MCF 10A (cell line): ENCODE measurements around the gene FBXO47. TPM values are rescaled to one million over a fixed set of nuclear protein-coding genes. Genes with fewer than 3 reads are reported as not detected.
"Not testable (repeated sequence)": the region's sequence is repeated elsewhere in the genome, so short reads cannot be mapped to it uniquely, and the experiment has no call there.

Experiments used
- BruUV-seq: library from RNA; stranded (reverse); fragments of 400-500 nt; replicated peaks from 2 replicates; lab custom pipeline; 2021; lab: Mats Ljungman, UMichigan
- CTCF ChIA-PET: fragments of 300-600 bp; sonication (Branson Sonifier 250); formaldehyde crosslinking; extraction: SDS; loops from one replicate; lab custom pipeline; 2021; ENCODE audit warnings: antibody characterized with exemption, inconsistent platforms; lab: Yijun Ruan, JAX
- POLR2A ChIA-PET: fragments of 300-600, 350-650 bp; sonication (Branson Sonifier 250); formaldehyde crosslinking; extraction: SDS; loops from one replicate; lab custom pipeline; 2020; ENCODE audit warnings: antibody characterized with exemption, inconsistent platforms; lab: Yijun Ruan, JAX
- DNase-seq: peaks from one replicate; pipeline ENCODE4 v3.0.0-alpha.2; 2018; ENCODE audit not compliant: unreplicated experiment
- H3K27ac Mint-ChIP-seq: one replicate; pipeline ENCODE4 v1.8.0; 2022; ENCODE audit warnings: mild to moderate bottlenecking, low read depth, mixed read lengths; ENCODE audit not compliant: unreplicated experiment
- H3K27me3 Mint-ChIP-seq: one replicate; pipeline ENCODE4 v1.8.0; 2022; ENCODE audit warnings: mixed read lengths; ENCODE audit not compliant: insufficient read depth, unreplicated experiment
- H3K36me3 Mint-ChIP-seq: one replicate; pipeline ENCODE4 v1.8.0; 2022; ENCODE audit warnings: mild to moderate bottlenecking, moderate library complexity, mixed read lengths; ENCODE audit not compliant: insufficient read depth, unreplicated experiment
- H3K4me1 Mint-ChIP-seq: one replicate; pipeline ENCODE4 v1.8.0; 2022; ENCODE audit warnings: mixed read lengths; ENCODE audit not compliant: insufficient read depth, unreplicated experiment
- H3K4me3 Mint-ChIP-seq: one replicate; pipeline ENCODE4 v1.8.0; 2022; ENCODE audit warnings: mild to moderate bottlenecking, moderate library complexity, mixed read lengths; ENCODE audit not compliant: unreplicated experiment
- H3K9me3 Mint-ChIP-seq: one replicate; pipeline ENCODE4 v1.8.0; 2022; ENCODE audit warnings: mixed read lengths; ENCODE audit not compliant: unreplicated experiment
- intact Hi-C: fragments of 100-400 bp; cut with micrococcal nuclease; formaldehyde crosslinking; loops from 2 replicates; pipeline ENCODE4 v1.14.1; 2022
- total RNA-seq: library from RNA; stranded (reverse); gene quantifications from 2 replicates; pipeline ENCODE4 v1.2.3, GENCODE V29; 2022
- TF ChIP-seq, protein P1 (sequence below): fragments of 200-600 bp; IDR thresholded peaks from one replicate; pipeline ENCODE4 v1.8.0; 2022; ENCODE audit warnings: antibody characterized with exemption, mild to moderate bottlenecking; ENCODE audit not compliant: unreplicated experiment

FBXO47 gene
- total RNA-seq, 1 experiment from 2014 or later: not detected

DNA sequence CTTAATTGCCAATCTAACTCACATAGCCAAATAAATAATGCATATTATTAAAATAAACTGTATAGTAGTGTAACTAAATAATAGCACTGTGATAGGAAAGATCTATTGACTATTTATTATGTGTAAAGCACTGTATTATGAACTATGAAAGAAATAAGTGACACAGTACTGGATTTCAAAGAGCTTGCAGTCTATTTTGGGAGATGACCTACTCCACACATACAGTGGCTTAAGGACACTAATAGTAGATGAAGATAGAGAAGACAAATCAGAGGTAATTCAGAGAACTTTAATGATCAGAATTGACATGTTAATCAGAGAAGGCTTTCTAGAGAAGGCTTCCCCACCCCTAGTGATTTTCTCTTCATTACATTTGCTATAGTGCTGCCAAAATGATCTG lies 27.2 kb downstream of the FBXO47 start:
- Mint-ChIP-seq H3K4me1 (no peaks in the 10 kb centered on the region), H3K27me3 (peaks cover 21% of the 10 kb centered on the region), H3K36me3 (peaks cover 6% of the 10 kb centered on the region), H3K4me3 (no peak overlapping the region), H3K9me3 (no peaks in the 10 kb centered on the region), H3K27ac (no peak overlapping the region)
- BruUV-seq: no TSS peak
- DNase-seq: no peak
- ChIA-PET CTCF (no interaction called here), POLR2A (interaction anchor here (1.2 kb wide), 1 partner anchor 19 kb away, joined by 5 read pairs; no protein-coding TSS in a partner anchor)
- intact Hi-C loops: no loop called here
- TF ChIP-seq, protein P1, sequence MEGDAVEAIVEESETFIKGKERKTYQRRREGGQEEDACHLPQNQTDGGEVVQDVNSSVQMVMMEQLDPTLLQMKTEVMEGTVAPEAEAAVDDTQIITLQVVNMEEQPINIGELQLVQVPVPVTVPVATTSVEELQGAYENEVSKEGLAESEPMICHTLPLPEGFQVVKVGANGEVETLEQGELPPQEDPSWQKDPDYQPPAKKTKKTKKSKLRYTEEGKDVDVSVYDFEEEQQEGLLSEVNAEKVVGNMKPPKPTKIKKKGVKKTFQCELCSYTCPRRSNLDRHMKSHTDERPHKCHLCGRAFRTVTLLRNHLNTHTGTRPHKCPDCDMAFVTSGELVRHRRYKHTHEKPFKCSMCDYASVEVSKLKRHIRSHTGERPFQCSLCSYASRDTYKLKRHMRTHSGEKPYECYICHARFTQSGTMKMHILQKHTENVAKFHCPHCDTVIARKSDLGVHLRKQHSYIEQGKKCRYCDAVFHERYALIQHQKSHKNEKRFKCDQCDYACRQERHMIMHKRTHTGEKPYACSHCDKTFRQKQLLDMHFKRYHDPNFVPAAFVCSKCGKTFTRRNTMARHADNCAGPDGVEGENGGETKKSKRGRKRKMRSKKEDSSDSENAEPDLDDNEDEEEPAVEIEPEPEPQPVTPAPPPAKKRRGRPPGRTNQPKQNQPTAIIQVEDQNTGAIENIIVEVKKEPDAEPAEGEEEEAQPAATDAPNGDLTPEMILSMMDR: no peak

DNA sequence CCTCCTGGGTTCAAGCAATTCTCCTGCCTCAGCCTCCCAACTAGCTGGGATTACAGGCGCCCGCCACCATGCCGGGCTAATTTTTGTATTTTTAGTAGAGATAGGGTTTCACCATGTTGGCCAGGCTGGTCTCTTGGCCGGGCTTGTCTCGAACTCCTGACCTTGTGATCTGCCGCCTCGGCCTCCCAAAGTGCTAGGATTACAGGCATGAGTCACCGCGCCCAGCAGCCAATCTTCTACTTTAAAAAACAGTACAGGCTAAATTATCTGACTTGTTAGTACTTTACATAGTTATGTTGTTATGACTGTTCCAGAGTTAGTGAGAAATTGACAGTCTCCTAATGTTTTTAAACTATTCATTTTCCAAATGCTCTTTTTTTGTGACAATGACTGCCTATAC lies 33.2 kb downstream of the FBXO47 start:
- H3K27me3 Mint-ChIP-seq: peaks cover 23% of the 10 kb centered on the region
- intact Hi-C loops, H3K36me3 Mint-ChIP-seq, H3K4me1 Mint-ChIP-seq, H3K27ac Mint-ChIP-seq, H3K4me3 Mint-ChIP-seq, BruUV-seq, DNase-seq, H3K9me3 Mint-ChIP-seq: not testable (repeated sequence)
- ChIA-PET POLR2A (interaction anchor here (0.6 kb wide), 1 partner anchor 523 kb away, joined by 3 read pairs; no protein-coding TSS in a partner anchor), CTCF (interaction anchor here (1.2 kb wide), 1 partner anchor 49 kb away, joined by 4 read pairs; no protein-coding TSS in a partner anchor)

DNA sequence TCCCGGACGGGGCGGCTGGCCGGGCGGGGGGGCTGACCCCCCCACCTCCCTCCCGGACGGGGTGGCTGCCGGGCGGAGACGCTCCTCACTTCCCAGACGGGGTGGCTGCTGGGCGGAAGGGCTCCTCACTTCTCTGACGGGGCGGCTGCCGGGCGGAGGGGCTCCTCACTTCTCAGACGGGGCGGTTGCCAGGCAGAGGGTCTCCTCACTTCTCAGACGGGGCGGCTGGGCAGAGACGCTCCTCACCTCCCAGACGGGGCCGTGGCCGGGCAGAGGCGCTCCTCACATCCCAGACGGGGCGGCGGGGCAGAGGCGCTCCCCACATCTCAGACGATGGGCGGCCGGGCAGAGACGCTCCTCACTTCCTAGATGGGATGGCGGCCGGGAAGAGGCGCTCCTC lies 36.4 kb downstream of the FBXO47 start:
- H3K36me3 Mint-ChIP-seq, H3K4me3 Mint-ChIP-seq, H3K27ac Mint-ChIP-seq, CTCF ChIA-PET, DNase-seq, BruUV-seq, H3K9me3 Mint-ChIP-seq, intact Hi-C loops, H3K4me1 Mint-ChIP-seq, POLR2A ChIA-PET: not testable (repeated sequence)
- H3K27me3 Mint-ChIP-seq: peaks cover 10% of the 10 kb centered on the region

DNA sequence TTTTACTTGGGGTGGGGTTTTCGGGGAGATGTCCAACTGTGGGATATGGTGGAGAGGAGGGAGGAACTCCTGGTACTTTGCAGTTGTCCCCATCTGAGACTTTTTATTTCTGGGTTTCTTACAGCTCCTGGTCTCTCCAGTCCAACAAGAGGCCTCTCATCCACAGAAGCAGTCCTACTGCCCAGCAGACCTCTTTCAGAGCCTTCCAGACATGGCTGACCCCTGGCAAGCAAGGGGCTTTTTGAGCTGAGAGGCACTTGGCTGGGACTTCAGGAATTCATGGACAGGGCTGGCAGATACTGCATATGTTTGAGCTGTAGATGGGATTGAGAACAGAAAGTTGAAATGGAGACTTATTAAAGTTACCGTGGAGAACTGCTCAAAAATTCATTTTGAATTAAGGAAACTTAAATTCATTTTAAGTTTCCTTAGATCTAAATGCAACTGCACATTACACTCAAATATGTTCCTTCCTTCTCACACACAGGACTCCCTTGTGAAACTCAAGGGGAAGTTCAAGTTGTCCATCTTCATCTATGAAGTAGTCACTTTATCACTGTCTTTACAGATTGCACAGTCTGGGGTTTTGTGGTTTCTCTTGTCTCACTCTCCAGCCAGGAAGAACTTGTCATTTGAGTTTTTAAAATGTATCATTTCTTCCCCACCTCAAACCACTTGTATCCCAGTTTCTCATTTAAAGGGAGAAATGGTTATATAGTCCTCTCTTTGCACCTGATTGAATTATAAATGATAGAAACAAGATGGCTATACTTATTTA lies 40.7 kb downstream of the FBXO47 start:
- Mint-ChIP-seq H3K27me3 (no peaks in the 10 kb centered on the region), H3K36me3 (peaks cover 4% of the 10 kb centered on the region), H3K4me3 (no peak overlapping the region), H3K4me1 (peaks cover 4% of the 10 kb centered on the region), H3K27ac (no peak overlapping the region), H3K9me3 (no peaks in the 10 kb centered on the region)
- no peak for DNase-seq
- TF ChIP-seq, protein P1: no peak
- ChIA-PET POLR2A (interaction anchor here (0.8 kb wide), 1 partner anchor 12 kb away, joined by 4 read pairs; no protein-coding TSS in a partner anchor), CTCF (interaction anchor here (0.6 kb wide), 1 partner anchor 137 kb away, joined by 3 read pairs; no protein-coding TSS in a partner anchor)
- no TSS peak for BruUV-seq
- intact Hi-C loops: no loop called here
